Spleen (tissue), 11 donors: ENCODE data around the gene DTWD1. TPM values are rescaled to one million over a fixed set of nuclear protein-coding genes. Genes with fewer than 3 reads are reported as not detected.
"Not testable (repeated sequence)": the region's sequence is repeated elsewhere in the genome, so short reads cannot be mapped to it uniquely, and the experiment has no call there.

ENCODE experiments used
- DNase-seq: peaks from one replicate; pipeline ENCODE4 v3.0.0-alpha.2; 2020
- H3K27ac ChIP-seq, 8 donors: fragments of 200-600 bp; sonication (generic) in 7 of 8; 1 replicate in 4 of 8; 2 replicates in 4 of 8; pipeline versions ENCODE4 v1.5.0 to v1.8.0; 2016 to 2021; ENCODE audit warnings: inconsistent platforms in 4 of 8, mild to moderate bottlenecking in 4 of 8, moderate library complexity in 1 of 8
- H3K27me3 ChIP-seq, 7 donors: fragments of 200-600 bp; sonication (generic) in 6 of 7; replicated peaks in 1 of 7; 1 replicate in 4 of 7; 2 replicates in 3 of 7; pipeline versions ENCODE4 v1.5.0 to v1.8.0; 2016 to 2021; ENCODE audit warnings: inconsistent platforms in 3 of 7, mild to moderate bottlenecking in 1 of 7
- H3K36me3 ChIP-seq, 6 donors: fragments of 200-600 bp; sonication (generic) in 5 of 6; 1 replicate in 4 of 6; 2 replicates in 2 of 6; pipeline versions ENCODE4 v1.5.0 to v1.8.0; 2016 to 2021; ENCODE audit warnings: inconsistent platforms in 2 of 6
- H3K4me1 ChIP-seq, 6 donors: fragments of 200-600 bp; sonication (generic) in 5 of 6; 1 replicate in 3 of 6; 2 replicates in 3 of 6; pipeline versions ENCODE4 v1.5.0 to v1.8.0; 2016 to 2021; ENCODE audit warnings: inconsistent platforms in 3 of 6
- H3K4me3 ChIP-seq, 8 donors: fragments of 200-600 bp; sonication (generic) in 7 of 8; 1 replicate in 4 of 8; 2 replicates in 4 of 8; pipeline versions ENCODE4 v1.5.0 to v1.8.0; 2016 to 2021; ENCODE audit warnings: inconsistent platforms in 4 of 8, mild to moderate bottlenecking in 4 of 8, moderate library complexity in 2 of 8
- H3K9me3 ChIP-seq, 8 donors: fragments of 200-600 bp; sonication (generic) in 7 of 8; 1 replicate in 4 of 8; 2 replicates in 4 of 8; pipeline versions ENCODE4 v1.5.0 to v1.8.0; 2016 to 2021; ENCODE audit warnings: inconsistent platforms in 4 of 8
- CTCF ChIP-seq, 11 experiments: fragments of 200-600 bp in 7 of 11; fragments of 450-650 bp in 4 of 11; sonication (generic) in 4 of 11; IDR thresholded peaks in 8 of 11; conservative IDR thresholded peaks in 3 of 11; 1 replicate in 7 of 11; 2 replicates in 4 of 11; pipeline versions ENCODE4 v1.4.0 to v1.8.0; 2016 to 2021; ENCODE audit warnings: antibody characterized with exemption in 11 of 11, inconsistent platforms in 4 of 11, mild to moderate bottlenecking in 1 of 11
- POLR2A ChIP-seq, 3 donors: fragments of 450-650 bp; IDR thresholded peaks; one replicate each; pipeline ENCODE4 v1.5.1; 2017; ENCODE audit warnings: antibody characterized with exemption in 3 of 3, mild to moderate bottlenecking in 1 of 3
- POLR2AphosphoS5 ChIP-seq, 3 donors: sonication (generic); formaldehyde crosslinking; IDR thresholded peaks; one replicate each; pipeline ENCODE4 v1.5.1; 2017; ENCODE audit warnings: antibody characterized with exemption in 3 of 3
- WGBS, 5 donors: extraction: QIAGEN DNeasy Blood & Tissue Kit in 3 of 5; methylation state at CpG; one replicate each; pipeline versions ENCODE4 v1.1.5 to v1.1.7; 2013 to 2018; 5-methylcytosine and 5-hydroxymethylcytosine counted together
- intact Hi-C: fragments of 100-400 bp; cut with DNase I; formaldehyde crosslinking; loops from one replicate; pipeline ENCODE4 v1.15.0; 2023; ENCODE audit warnings: low total_unique reads
- polyA plus RNA-seq, 3 donors: library from polyadenylated mRNA; stranded (reverse); fragments of 200-250 nt; gene quantifications; one replicate each; pipeline ENCODE4 v1.2.1, GENCODE V29; 2013
- total RNA-seq, 7 donors: library from RNA; depleted of rRNA in 3 of 7; stranded (reverse); fragments of >200 nt in 3 of 7; fragmentation: NEBNext Ultra II Directional in 4 of 7; extraction: Animal tissue kit (Norgen Biotek cat#: 25700) in 4 of 7; gene quantifications; one replicate each; pipeline versions ENCODE4 v1.1.0 to v1.2.1, GENCODE V29; 2016 to 2021
- donor health status: healthy with polysubstance abuse.
- donor health status: DM: no; HTN: no; CAD: no; lungs with moderate emphysema.
- donor health status: DM: no; HTN: no; CAD: no.
- donor health status: Bipolar disorder and iron deficiency.
- donor health status: healthy.
- donor health status: DM: no; HTN: no; CAD: no.
- donor health status: DM: yes; HTN: yes; CAD: no.

Gene DTWD1
- total and polyA plus RNA-seq, 10 donors: 8.2 to 25.5 (median 17.0) TPM

- H3K4me1 ChIP-seq: no peaks in the 10 kb centered on the region
- 50 to 100% (median 100%) methylated on average over 1 of the region's 1 CpG for WGBS, 5 donors
- no peaks in the 10 kb centered on the region for H3K27me3 ChIP-seq
- H3K36me3 ChIP-seq: no peaks in the 10 kb centered on the region
- H3K27ac ChIP-seq: no peak overlapping the region
- no peak overlapping the region for H3K4me3 ChIP-seq
- H3K9me3 ChIP-seq: peaks cover 0 to 40% (median 27%) of the 10 kb centered on the region in 8 donors
- intact Hi-C loops: no loop called here
- DNase-seq: no peak
- TF ChIP-seq POLR2AphosphoS5 (IDR thresholded peaks at IDR 0.05): no peak
- no peak for TF ChIP-seq CTCF (IDR thresholded peaks at IDR 0.05 in 8 of 11, conservative IDR thresholded peaks at IDR 0.05 in 3 of 11)
- TF ChIP-seq POLR2A (IDR thresholded peaks at IDR 0.05): no peak
Observed at GRCh38 chr15:49652922-49653321, 32.1 kb downstream of the DTWD1 start.

- DNase-seq: no peak
- intact Hi-C loops: no loop called here
- Histone ChIP-seq H3K4me3 (no peak overlapping the region), H3K36me3 (no peaks in the 10 kb centered on the region), H3K9me3 (peaks cover 0 to 41% (median 27%) of the 10 kb centered on the region in 8 donors), H3K4me1 (no peaks in the 10 kb centered on the region), H3K27ac (no peak overlapping the region), H3K27me3 (no peaks in the 10 kb centered on the region)
- WGBS, 5 donors: 70 to 93% (median 87%) methylated on average over 1 of the region's 1 CpG
- no peak for TF ChIP-seq POLR2A (IDR thresholded peaks at IDR 0.05)
Observed at GRCh38 chr15:49656734-49657133, 35.9 kb downstream of the DTWD1 start.

- DNase-seq: no peak
- no peaks in the 10 kb centered on the region for H3K4me1 ChIP-seq
- H3K27me3 ChIP-seq: no peaks in the 10 kb centered on the region
- no peaks in the 10 kb centered on the region for H3K36me3 ChIP-seq
- H3K9me3 ChIP-seq: no peaks in the 10 kb centered on the region
- 62 to 85% (median 75%) methylated on average over 1 of the region's 1 CpG for WGBS, 5 donors
- no peak for TF ChIP-seq CTCF (IDR thresholded peaks at IDR 0.05 in 8 of 11, conservative IDR thresholded peaks at IDR 0.05 in 3 of 11)
- intact Hi-C loops: no loop called here
- H3K4me3 ChIP-seq: no peak overlapping the region
- no peak overlapping the region for H3K27ac ChIP-seq
Observed at GRCh38 chr15:49664716-49665115, 43.9 kb downstream of the DTWD1 start.

- H3K4me3 ChIP-seq, H3K4me1 ChIP-seq, H3K36me3 ChIP-seq, DNase-seq, H3K9me3 ChIP-seq, intact Hi-C loops, H3K27ac ChIP-seq, H3K27me3 ChIP-seq: not testable (repeated sequence)
- 67 to 94% (median 78%) methylated on average over 3 of the region's 3 CpGs for WGBS, 5 donors
Observed at GRCh38 chr15:49666486-49666885, 45.6 kb downstream of the DTWD1 start.

GRCh38 chr15:49669288-49669687 lies 48.4 kb downstream of the DTWD1 start:
- 67 to 90% (median 82%) methylated on average over 1 of the region's 1 CpG for WGBS, 5 donors
- Histone ChIP-seq H3K4me1 (no peaks in the 10 kb centered on the region), H3K27ac (no peak overlapping the region), H3K36me3 (no peaks in the 10 kb centered on the region), H3K27me3 (no peaks in the 10 kb centered on the region), H3K9me3 (no peaks in the 10 kb centered on the region), H3K4me3 (no peak overlapping the region)
- intact Hi-C loops: no loop called here
- no peak for DNase-seq
- TF ChIP-seq POLR2AphosphoS5 (IDR thresholded peaks at IDR 0.05): no peak
- TF ChIP-seq CTCF (IDR thresholded peaks at IDR 0.05 in 8 of 11, conservative IDR thresholded peaks at IDR 0.05 in 3 of 11): no peak
- no peak for TF ChIP-seq POLR2A (IDR thresholded peaks at IDR 0.05)
